ENCODE results near the gene CMTM3. TPM values are rescaled to one million over a fixed set of nuclear protein-coding genes. Genes with fewer than 3 reads are reported as not detected.
A peak's percentile ranks its signal among the peaks of the same experiment; 100 is the strongest.

CMTM3 gene
- total and polyA plus RNA-seq, 9 of the 15 experiments (the other 6 are each of a cell fraction or from before 2014, with no cell fraction given): 4.6 to 33.4 (median 17.5) TPM

DNA sequence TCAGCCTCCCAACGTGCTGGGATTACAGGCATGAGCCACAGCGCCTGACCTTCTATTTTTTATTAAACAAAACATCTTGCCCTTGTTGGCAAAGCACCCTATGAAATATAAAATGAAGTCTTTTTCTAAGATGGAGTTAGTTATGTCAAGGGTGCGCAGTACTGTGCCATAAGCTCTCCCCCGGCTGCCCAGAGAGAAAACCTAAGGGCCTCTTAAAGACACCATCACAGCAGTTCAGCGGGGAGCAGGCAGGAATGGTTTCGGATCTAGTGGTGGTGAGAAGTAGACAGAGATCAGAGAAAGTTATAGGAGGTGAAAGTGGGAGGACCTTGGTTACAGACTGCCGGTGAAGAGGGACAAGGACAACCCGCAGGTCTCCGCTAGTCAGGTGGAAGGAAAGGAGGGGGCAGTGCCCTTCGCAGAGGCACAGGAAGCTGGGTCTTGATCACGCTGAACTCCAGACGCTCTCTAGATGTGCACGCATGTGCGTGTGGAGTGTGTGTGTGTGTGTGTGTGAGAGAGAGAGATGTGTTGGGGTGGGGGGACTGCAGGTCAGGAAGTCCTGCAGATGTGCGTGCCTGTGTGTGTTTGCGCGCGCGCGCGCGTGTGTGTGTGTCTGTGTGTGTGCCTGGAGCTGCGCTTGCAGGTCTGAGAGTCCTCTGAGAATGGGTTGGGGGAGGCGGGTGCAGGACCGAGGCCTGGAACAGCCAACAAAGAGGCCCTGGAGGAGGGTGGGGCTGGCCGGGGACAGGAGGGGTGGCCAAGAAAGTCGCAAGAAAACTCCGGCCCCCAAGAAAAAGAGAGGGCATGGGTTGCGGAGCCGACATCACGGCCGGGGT, 748 bp upstream of the CMTM3 start (continued):
- no peak for TF ChIP-seq CREB1 (IDR thresholded peaks at IDR 0.05)
- no peak for TF ChIP-seq CREB1 (CRISPR knock-in tag; IDR thresholded peaks at IDR 0.05)
- no peak for TF ChIP-seq ZNF3 (CRISPR knock-in tag; IDR thresholded peaks at IDR 0.05)
- no peak for TF ChIP-seq ZNF12 (CRISPR knock-in tag; IDR thresholded peaks at IDR 0.05)
- no peak for TF ChIP-seq BRD9 (IDR thresholded peaks at IDR 0.05; ENCODE audit: low read depth, partially characterized antibody)
- TF ChIP-seq, protein P1, sequence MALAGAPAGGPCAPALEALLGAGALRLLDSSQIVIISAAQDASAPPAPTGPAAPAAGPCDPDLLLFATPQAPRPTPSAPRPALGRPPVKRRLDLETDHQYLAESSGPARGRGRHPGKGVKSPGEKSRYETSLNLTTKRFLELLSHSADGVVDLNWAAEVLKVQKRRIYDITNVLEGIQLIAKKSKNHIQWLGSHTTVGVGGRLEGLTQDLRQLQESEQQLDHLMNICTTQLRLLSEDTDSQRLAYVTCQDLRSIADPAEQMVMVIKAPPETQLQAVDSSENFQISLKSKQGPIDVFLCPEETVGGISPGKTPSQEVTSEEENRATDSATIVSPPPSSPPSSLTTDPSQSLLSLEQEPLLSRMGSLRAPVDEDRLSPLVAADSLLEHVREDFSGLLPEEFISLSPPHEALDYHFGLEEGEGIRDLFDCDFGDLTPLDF (CRISPR knock-in tag; IDR thresholded peaks at IDR 0.05): no peak
- TF ChIP-seq EZH2 (IDR thresholded peaks at IDR 0.05; ENCODE audit: borderline replicate concordance, low read depth, low read length): no peak
- TF ChIP-seq MYBL2 (IDR thresholded peaks at IDR 0.05; ENCODE audit: low read depth): no peak
- TF ChIP-seq MYBL2 (CRISPR knock-in tag; IDR thresholded peaks at IDR 0.05; ENCODE audit: borderline replicate concordance): no peak
- no peak for TF ChIP-seq SLC30A9 (CRISPR knock-in tag; IDR thresholded peaks at IDR 0.05)
- no peak for TF ChIP-seq SMARCB1 (IDR thresholded peaks at IDR 0.05; ENCODE audit: insufficient read length, low read depth)
- TF ChIP-seq POLR3A (IDR thresholded peaks at IDR 0.05; ENCODE audit: borderline replicate concordance, extremely low read depth, insufficient read depth, insufficient read length): no peak
- no peak for TF ChIP-seq SRSF7 (optimal IDR thresholded peaks at IDR 0.05; ENCODE audit: low read depth, low read length)
- no peak for TF ChIP-seq DNMT1 (IDR thresholded peaks at IDR 0.05)
- no peak for TF ChIP-seq CBFA2T3 (IDR thresholded peaks at IDR 0.05)
- no peak; the same call in 1 of the 2 replicates for TF ChIP-seq CTBP1 (IDR thresholded peaks at IDR 0.05; ENCODE audit: borderline replicate concordance)
- TF ChIP-seq, protein P2, sequence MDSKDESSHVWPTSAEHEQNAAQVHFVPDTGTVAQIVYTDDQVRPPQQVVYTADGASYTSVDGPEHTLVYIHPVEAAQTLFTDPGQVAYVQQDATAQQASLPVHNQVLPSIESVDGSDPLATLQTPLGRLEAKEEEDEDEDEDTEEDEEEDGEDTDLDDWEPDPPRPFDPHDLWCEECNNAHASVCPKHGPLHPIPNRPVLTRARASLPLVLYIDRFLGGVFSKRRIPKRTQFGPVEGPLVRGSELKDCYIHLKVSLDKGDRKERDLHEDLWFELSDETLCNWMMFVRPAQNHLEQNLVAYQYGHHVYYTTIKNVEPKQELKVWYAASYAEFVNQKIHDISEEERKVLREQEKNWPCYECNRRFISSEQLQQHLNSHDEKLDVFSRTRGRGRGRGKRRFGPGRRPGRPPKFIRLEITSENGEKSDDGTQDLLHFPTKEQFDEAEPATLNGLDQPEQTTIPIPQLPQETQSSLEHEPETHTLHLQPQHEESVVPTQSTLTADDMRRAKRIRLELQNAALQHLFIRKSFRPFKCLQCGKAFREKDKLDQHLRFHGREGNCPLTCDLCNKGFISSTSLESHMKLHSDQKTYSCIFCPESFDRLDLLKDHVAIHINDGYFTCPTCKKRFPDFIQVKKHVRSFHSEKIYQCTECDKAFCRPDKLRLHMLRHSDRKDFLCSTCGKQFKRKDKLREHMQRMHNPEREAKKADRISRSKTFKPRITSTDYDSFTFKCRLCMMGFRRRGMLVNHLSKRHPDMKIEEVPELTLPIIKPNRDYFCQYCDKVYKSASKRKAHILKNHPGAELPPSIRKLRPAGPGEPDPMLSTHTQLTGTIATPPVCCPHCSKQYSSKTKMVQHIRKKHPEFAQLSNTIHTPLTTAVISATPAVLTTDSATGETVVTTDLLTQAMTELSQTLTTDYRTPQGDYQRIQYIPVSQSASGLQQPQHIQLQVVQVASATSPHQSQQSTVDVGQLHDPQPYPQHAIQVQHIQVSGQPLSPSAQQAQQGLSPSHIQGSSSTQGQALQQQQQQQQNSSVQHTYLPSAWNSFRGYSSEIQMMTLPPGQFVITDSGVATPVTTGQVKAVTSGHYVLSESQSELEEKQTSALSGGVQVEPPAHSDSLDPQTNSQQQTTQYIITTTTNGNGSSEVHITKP (IDR thresholded peaks at IDR 0.05; ENCODE audit: partially characterized antibody): peak; percentile 13
- TF ChIP-seq MCM7 (IDR thresholded peaks at IDR 0.05): no peak; a peak in 1 of 4 replicates
- no peak for TF ChIP-seq ZNF785 (CRISPR knock-in tag; IDR thresholded peaks at IDR 0.05)
- TF ChIP-seq PHF20 (IDR thresholded peaks at IDR 0.05; ENCODE audit: partially characterized antibody): peak; percentile 61
- no peak for TF ChIP-seq ESRRA (IDR thresholded peaks at IDR 0.05; ENCODE audit: borderline replicate concordance, low read depth)
- no peak for TF ChIP-seq ZNF655 (CRISPR knock-in tag; IDR thresholded peaks at IDR 0.05)
